ENCODE results near the gene ZC3H4. TPM values are rescaled to one million over a fixed set of nuclear protein-coding genes. Genes with fewer than 3 reads are reported as not detected.
A peak's percentile ranks its signal among the peaks of the same experiment; 100 is the strongest.

ZC3H4 gene
- total RNA-seq, 1 donor = 20.4 TPM

- no peak for TF ChIP-seq CTCF (IDR thresholded peaks at IDR 0.05; ENCODE audit: insufficient read depth, low read length)
- DNase-seq (ENCODE audit: low read depth) = no peak
- no peak overlapping the region for H3K4me3 ChIP-seq (ENCODE audit: low read depth, low read length)
Measured at GRCh38 chr19:47044946-47045866, 68.4 kb downstream of the ZC3H4 start.

GRCh38 chr19:47040869-47041268, 72.7 kb downstream of the ZC3H4 start:
- no peak for TF ChIP-seq CTCF (IDR thresholded peaks at IDR 0.05; ENCODE audit: insufficient read depth, low read length)
- H3K4me3 ChIP-seq (ENCODE audit: low read depth, low read length) = no peak overlapping the region
- no peak for DNase-seq (ENCODE audit: low read depth)

GRCh38 chr19:47039239-47039874, 74.2 kb downstream of the ZC3H4 start:
- DNase-seq (ENCODE audit: low read depth) = no peak
- H3K4me3 ChIP-seq (ENCODE audit: low read depth, low read length) = no peak overlapping the region
- TF ChIP-seq CTCF (IDR thresholded peaks at IDR 0.05; ENCODE audit: insufficient read depth, low read length) = no peak

- TF ChIP-seq CTCF (IDR thresholded peaks at IDR 0.05; ENCODE audit: insufficient read depth, low read length) = no peak
- H3K4me3 ChIP-seq (ENCODE audit: low read depth, low read length) = no peak overlapping the region
- no peak for DNase-seq (ENCODE audit: low read depth)
Measured at GRCh38 chr19:47037766-47038165, 75.8 kb downstream of the ZC3H4 start.

- no peak for DNase-seq (ENCODE audit: low read depth)
- TF ChIP-seq CTCF (IDR thresholded peaks at IDR 0.05; ENCODE audit: insufficient read depth, low read length) = no peak
- peak overlapping the region; percentile 59 for H3K4me3 ChIP-seq (ENCODE audit: low read depth, low read length)
Measured at GRCh38 chr19:47036097-47036651, 77.4 kb downstream of the ZC3H4 start.

- TF ChIP-seq CTCF (IDR thresholded peaks at IDR 0.05; ENCODE audit: insufficient read depth, low read length) = peak; percentile 97
- H3K4me3 ChIP-seq (ENCODE audit: low read depth, low read length) = peak overlapping the region; percentile 59
- peak; percentile 75 for DNase-seq (ENCODE audit: low read depth)
Measured at GRCh38 chr19:47035127-47036096, 78.2 kb downstream of the ZC3H4 start.

Measured in fibroblast of the aortic adventitia (primary cell).